ENCODE results near the gene ZNF423. TPM values are rescaled to one million over a fixed set of nuclear protein-coding genes. Genes with fewer than 3 reads are reported as not detected.
A peak's percentile ranks its signal among the peaks of the same experiment; 100 is the strongest.

ZNF423 gene
- total RNA-seq, 1 donor from 2014 or later, result 11.0 TPM

DNA sequence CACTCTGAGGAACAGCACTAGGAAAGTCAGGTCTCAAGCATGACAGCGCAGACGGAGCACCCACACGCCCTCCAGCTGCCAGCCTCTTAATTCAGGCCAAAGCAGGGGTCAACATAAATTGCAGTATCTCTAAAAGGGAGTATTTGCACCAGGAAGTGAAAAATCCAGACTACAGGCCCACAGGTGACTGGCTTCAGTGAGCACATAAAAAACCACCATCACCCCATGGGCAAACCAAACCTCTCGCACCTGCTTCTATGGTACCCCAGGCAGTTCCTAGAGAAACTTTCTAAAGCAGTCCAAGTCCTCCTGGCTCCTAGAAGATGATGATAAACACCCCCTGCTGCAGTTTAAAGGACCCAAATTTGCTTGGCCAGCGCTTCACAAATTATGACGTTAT, 129.8 kb downstream of the ZNF423 start:
- DNase-seq (ENCODE audit: low spot score), result no peak

DNA sequence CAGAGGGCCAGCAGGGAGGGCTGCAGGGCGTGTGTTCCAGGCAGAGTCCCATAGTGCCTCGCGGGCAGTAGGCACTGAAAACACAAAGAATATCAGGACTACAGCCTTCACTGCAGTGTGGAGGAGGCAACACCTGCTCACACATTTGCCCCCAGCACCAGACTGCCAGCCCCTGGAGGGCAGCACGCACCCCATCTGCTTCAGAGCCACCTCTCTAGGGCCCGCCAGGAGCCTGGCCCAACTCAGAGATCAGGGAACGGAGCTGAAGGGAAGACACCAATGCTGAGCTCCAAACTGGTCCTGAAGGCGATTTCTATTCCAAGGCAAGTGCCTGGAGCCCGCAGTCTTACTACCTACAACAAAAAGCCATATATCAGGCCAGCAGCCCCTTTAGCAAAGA, 130.3 kb downstream of the ZNF423 start:
- no peak for DNase-seq (ENCODE audit: low spot score)

DNA sequence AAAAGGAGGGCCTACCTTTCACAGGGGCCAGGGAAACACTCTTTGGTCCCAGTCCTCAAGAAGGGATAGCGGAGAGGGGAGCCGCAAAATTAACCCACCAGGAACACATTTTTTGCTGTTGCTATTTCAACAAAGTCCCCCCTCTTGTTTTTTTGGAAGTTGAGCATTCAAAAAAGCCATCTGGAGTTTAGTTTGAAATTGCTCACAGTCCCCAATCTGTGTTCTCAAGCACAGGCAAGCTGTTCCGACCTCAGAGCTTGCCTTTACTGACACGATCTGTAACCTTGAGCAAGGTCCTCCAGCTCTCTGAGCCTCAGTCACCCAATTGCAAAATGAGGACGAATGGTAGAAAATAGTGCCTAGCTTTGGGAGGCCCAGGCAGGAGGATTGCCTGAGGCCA, 131.1 kb downstream of the ZNF423 start:
- DNase-seq (ENCODE audit: low spot score), result no peak

DNA sequence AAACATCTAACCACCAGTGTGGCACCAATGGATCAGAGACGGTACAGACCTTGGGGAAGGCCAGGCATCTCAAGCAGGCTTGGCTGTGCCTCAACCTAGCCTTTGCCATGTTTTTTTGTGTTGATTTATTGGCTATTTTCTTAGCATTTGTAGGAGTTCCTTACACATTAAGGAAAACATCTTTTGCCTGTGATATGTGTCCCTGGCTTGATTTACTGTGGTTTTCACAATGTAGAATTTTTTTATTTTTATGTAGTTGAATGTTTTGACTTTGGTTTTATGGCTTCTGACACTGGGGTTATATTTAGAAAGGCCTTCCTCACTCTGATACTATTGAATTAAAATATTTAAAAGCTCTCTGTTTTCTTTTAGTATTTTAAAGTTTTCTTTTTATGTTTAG, 132.6 kb downstream of the ZNF423 start:
- DNase-seq (ENCODE audit: low spot score), result no peak

DNA sequence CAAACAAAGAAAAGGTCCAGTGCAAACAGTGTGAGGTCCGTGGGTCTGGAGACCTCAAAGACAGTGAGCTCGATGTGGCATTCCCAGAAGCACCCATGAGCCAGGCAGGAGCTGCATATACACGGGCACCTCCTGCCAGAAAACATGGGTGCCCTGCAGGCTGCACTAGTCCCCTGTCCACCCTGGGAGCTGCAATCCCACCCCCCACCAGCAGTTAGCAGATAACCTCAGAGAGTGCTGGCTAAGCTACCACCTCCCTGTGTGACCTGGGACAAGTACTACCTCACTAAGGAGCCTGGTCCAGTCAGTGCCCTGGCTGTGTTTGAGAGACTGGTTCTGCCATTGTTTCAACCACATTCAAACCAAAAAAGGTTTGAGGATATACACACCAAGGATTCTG, 135.7 kb downstream of the ZNF423 start:
- no peak for DNase-seq (ENCODE audit: low spot score)

DNA sequence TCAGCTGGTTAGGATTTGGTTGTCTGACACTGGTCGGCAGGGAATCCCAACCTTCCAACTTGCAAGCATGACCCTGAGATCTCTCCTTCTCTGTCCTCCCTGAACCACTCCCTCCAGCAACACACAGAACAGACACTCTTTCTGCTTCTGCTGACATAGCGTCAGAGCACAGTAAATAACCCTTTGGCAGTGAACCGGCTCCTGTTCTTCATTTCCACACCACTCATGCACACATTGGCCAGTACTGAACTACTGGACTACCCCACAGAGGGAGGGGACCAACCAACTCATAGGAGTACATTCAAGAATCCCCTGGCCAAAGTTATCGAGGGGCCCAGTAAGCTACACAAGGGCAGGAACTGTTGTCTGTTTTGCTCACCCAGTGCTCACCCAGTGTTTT, 138.2 kb downstream of the ZNF423 start:
- no peak for DNase-seq (ENCODE audit: low spot score)

DNA sequence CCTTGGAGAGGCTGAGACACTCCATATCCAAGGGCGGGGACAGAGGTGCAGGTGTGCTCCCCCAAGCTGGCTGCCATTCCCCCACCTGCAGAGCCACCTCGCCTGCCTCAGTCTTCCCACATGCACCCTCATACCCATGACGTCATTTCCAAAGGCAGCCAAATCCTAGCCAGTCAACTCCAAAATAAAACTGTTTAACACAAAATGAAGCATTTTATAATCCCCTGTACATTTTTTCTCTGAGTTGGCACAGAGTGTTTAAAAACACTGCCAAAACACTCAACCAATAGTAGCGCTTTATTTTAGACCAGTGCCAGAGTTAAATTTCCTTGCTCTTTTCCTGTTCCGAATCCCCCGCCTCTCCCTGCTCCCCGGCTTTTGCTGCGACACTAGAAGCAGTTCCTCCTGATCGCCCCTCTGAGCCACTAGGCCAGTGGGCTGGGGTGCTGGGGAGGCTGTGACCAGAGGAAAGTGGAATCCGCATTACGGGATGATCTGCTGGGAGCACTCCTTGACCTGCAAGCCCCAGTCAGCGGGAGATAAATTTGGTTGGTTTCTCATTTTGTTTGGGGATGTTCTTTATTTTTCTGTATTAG, 139.5 kb downstream of the ZNF423 start:
- no peak for DNase-seq (ENCODE audit: low spot score)

DNA sequence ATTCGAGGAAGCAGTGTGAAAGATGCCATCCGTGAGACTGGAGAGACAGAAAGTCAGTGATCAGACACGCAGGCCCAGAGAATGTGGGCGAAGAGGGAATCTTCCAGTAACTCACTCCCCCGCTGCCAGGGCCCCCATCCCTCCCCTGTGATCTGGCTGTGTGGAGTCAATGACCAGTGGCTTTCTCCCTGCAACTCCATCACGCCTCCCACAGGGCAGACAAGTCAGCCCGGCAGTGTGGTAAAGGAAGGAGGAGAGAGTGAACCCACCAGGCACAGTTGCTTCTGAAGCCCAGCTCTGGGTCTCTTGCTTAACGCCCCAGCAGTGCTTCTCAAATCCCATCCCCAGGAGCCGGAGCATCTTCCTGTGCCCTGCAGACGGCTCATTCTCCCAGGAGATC, 142.1 kb downstream of the ZNF423 start:
- DNase-seq (ENCODE audit: low spot score), result no peak

DNA sequence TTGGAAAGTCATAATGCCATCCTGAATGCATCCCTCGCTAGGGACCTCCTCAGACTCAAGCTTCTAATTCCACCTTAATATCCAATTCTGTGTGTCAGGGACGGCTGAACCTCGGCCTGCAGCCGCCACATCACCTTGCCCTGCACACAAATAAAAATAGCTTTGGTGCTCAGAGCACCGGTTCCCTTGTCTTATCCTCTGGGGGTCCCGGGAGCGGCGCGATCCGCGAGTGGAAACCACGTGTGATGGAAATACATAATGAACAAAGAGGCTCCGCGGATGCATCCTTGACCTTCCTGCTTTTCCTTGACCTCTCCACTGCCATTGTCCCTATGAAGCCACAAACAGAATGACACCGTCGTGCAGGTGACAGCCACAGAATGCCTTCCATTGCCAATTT, 143.4 kb downstream of the ZNF423 start:
- no peak for DNase-seq (ENCODE audit: low spot score)

DNA sequence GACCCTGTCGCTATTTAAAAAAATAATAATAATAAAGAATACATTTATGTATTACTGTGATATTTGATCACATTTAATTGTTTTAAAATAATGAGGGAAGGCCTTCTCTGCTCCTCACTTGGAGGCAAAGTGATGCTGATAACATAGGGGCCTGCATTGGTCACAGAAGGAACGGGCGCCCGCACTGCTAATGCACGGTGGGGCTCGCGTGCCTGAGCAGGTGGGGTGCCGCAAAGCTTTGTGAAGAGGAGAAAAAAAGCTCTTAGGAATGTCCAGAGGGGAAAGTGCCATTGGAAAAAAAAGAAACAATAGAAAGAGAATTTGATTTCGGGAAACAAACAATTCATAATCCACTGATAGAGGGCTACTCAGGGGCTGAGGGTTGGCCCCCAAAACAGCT, 143.8 kb downstream of the ZNF423 start:
- no peak for DNase-seq (ENCODE audit: low spot score)

DNA sequence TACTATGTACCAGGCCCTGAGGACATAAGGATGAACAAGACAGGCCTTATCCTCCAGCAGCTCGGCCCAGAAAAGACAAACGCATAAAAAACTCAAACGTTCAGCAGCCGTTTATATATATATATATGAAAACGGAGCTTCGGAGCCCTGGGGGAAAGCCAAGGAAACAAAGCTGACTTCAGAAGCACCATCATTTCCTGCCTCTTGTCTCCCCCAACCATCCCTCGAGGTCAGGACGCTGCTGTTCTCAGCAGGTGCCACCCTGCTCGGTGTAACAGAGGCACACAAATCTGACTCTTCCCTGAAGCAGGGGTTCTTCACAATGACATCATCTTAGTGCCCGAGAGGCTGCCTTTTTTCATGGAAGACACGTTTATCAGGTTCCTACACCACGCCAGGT, 146.9 kb downstream of the ZNF423 start:
- no peak for DNase-seq (ENCODE audit: low spot score)

DNA sequence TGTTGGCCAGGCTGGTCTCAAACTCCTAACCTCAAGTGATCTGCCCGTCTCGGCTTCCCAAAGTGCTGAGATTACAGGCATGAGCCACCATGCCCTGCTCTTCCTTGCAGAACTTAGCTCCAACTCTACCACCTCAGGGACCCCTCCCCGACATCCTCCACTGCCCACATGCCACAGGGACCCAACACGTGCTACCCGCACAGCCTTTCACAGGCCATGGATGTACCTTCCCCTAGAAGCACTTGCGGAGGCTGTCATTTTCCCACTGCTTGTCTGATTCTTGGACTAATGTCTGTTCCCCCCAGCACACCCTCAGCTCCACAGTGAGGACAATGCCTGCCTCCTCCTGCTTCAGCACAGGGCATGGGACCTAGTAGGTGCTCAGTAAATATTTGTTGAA, 147.4 kb downstream of the ZNF423 start:
- DNase-seq (ENCODE audit: low spot score), result no peak

DNA sequence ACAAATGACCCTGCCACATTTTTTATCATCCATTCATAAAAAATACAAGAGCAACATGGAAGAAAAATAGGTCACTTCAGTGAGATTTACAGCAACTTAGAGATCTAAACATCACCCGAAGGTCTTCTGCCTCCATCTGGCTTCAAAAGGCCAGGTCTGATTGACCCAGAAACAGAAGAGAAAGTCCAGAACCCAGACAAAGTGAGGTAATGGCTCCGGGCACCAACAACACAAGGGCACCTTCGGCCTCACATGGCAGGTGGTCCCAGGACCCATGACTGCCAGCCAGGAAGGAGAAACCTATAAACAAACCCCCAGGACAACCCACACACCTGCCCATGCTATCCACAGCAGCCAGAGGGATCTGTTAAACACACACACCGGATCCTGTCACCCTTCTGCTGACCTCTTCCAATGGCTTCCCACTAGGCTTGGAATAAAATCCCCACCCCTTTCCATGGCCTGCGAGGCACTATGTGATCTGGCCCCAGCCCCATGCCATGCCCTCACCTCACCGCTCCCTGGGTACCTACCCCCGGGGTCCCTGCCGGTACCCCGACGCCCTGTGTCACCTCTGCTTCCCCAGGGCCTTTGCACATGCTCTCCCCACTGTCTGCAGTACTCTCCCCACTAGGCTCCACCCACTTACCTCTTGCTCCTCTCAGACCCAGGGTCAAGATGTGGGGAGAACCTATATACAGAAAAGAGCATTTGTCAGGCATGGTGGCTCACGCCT, 149.1 kb downstream of the ZNF423 start:
- DNase-seq (ENCODE audit: low spot score), result no peak

DNA sequence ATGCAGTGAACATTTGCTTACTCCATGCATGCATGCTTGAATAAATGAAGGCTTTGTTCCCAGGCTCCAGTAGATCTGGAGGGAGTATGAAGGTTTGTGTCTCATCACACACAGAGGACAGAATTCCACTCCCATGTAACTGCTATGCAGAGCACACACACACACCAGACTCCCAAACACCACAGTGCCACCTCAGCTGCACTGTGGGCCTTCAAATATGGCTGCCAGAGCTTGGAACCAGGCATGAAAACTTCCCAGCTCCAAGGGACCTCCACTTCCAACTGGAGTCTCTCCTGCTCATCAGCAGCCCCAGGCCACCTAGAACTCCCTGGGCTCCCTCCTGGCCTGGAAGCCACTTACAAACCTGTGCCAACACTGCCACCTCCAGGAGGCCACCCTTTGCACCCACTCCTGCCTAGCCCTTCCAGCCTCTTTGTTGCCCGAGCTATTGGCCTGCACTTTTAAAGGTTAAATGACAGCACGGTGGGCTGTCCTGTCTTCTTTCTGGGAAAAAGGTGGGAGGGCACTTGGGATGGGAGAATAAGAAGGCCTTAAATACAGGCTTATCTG, 151.2 kb downstream of the ZNF423 start:
- DNase-seq (ENCODE audit: low spot score), result no peak

DNA sequence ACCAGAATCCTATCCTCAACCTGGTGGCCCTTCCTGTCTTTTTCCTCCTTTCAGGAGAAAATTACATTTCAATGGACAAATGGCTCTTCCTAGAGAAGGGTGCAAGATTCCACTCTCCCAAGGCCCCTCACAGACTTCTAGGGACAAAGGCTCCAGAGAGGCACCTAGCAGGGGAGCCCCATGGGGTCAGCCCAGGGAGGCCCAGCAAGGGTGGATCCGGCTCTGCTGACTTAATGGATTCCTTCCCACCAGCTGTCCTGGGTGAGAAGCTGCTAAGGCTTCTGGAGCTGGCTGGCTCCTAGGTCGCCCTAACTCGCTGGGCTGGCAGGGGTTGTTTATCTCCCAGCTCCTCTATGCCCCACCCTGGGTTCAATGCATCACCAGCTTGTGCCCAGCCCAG, 152.4 kb downstream of the ZNF423 start:
- DNase-seq (ENCODE audit: low spot score), result no peak

DNA sequence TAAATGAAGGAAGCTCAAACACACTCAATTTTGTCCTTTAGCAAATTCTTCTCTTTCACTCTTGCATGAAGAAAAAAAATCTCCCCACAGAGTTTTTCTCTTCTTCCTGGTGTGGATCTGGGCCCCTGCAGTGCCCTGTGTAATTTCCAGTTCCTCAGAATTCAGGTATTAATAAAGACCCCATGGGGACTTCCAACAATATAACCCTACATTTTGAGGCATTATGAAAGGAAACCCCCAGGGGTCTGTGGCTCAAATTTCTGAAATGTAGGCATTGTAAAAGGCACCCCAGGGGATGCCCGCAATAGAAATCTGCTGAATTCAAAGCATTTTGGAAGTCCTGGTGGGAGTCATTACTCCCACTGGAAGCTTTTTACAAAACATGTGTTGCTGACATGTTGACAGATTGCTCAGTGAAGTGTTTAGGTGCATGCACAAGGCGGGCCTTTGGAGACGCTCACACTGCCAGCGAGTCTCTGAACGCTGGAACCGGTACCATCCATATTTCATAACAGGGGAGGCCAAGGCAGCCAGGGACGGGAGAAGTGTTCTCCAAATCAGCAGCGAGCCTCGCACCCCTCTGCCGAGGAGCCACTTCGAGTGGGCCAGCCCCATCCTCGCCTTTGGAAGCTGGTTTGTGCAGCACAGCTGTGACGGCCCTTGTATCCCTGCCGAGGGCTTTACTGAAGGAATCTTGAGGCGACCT, 154.0 kb downstream of the ZNF423 start:
- DNase-seq (ENCODE audit: low spot score), result peak; percentile 38

DNA sequence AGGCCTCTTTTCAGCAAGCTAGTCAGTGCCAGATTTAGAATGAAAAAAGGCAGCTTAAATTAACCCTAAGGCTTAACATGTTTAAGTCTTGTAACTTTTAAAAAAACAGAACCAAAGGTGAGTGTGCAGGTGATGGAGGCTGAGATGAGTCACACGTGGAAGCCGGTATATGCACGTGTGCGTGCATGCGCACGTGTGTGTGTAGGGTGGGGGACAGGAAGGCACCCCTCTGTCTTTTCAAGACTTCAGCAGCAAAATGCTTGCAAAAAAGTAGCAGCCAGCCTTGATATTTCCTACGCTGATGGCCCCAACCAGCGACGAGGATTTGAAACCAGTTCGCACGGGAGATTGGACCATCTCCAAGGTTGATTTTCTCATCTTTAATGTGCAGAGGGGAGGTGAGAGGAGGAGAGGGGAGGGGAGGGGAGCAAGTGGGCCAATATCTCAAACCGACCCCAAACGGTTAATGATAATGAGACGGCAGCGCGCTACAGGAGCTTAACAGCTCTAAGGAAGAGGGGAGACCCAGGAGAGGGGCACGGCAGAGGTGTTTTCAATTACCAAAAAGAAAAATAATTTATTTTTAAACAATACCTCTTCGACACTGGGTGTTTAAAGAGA, 154.7 kb downstream of the ZNF423 start:
- no peak for DNase-seq (ENCODE audit: low spot score)

DNA sequence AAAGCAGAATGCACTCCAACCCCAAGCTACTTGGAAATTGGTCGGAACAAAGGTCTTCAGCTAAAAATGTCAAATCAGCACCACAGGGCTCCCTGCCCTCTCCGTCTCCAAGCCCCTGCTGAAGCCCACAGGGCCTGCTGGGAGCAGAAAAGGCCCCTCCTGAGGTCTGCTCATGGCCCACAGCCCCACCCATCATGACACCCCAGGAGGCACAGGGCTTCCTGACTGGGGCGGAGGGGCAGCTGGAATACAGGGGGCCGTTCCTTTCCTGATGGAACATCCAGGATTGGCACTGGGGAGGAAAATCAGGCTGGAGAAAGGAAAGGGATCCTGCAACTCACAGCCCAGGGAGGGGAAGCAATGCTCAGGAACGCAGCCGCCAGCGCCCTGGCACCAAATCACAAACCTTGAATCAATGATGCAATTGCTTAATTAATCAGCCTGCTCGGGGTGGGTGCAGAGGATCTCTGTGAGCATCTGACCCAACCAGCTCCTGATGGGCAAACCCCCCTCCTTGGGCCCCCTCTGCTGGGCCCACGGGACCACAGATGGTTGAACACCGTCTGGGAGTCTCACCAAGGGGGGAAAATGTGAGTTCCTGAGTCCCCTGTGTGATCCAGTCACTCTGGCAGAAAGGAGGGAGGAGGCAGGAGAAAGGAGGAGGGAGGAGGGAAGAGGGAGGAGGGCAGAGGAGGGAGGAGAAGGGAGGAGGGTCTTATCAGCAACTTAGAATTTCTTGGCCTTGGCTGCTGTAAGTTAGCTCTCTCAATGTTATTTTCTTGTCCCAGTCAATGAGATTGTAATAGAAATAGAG, 155.5 kb downstream of the ZNF423 start:
- no peak for DNase-seq (ENCODE audit: low spot score)

DNA sequence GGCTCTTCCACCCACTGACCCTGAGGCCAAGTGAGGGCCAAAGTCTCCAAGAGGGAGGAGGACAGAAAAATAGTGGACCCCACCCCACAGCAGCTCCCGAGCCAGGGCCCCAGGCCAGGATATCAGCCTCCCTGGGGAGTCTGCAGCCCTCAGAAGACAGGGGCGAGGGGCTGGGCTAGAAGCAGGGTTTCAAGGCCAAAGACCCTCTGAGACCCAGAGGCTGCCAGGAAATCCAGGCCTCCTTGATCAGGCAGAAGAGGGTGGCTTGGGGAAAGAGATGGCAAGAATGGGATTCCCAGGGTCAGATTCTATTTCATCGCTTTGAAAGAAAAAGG, 156.1 kb downstream of the ZNF423 start:
- no peak for DNase-seq (ENCODE audit: low spot score)

DNA sequence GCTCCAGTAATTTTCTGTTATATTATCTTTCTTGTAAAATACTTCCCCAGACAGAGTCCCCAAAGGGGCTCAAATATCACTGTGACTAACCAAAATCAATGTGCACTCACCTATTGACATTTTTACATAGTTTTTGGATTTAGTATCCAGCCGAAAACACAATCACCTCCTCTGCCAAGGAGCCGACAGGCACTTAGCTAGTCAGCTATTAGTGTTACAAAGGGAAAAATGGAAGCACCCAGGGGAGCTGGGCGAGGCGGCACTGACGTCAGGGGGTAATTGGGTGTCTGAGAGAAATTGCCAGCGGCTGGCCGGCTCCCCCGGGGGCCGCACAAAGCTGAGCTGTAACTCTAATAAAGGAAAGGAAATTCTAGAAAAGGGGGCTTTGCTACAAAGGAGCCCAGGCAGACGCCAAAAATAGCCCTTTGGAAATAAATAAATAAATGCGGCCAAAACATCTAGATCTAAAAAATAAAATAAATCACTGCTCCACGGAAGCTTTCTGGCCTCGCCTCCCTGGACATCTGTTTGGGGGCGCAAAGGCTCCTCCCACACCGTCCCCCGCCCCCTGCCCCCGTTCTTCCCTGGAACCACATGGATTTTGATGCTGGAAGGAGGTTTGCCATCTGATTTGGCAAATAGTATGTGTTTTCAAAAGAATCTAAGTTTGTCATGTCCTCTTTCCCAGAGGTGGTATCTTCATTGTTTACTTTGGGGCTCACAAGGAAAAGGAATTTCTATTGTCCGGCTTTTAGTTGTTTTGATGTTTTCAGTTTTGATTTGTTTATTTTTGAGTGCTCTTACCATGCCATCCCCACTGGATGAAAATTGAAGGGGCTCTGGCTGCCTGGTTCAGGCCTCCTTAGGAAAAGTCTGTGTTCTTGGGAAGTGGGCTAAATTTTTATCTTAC, 156.7 kb downstream of the ZNF423 start:
- DNase-seq (ENCODE audit: low spot score), result no peak

DNA sequence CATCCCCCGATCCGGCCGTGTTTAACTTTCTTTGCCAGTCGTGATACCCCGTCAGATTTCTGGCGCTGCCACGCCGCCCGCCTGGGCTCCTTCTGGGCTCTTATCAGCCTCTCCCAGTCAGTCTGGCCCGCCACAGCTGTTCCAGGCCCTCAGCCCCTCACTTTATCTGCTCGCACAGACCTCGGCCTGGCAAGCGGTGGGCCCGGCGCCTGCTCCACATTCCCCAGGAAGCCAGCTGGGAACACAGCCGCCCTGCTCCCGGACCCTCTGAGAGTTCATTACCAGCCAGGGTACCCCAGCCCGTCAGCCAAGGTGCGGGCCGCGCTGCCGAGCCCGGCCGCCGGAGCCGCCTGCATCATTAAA, 157.5 kb downstream of the ZNF423 start:
- DNase-seq (ENCODE audit: low spot score), result no peak
